D721Med (cell line): Measurements from ENCODE around the gene EXOSC5.

ENCODE experiments used
- DNase-seq: peaks from one replicate; pipeline ENCODE4 v3.0.0; 2011; ENCODE audit warnings: low spot score; ENCODE audit not compliant: insufficient read length
- FAIRE-seq: peaks from 2 replicates; lab custom pipeline; 2011; peaks lifted over from hg19 to GRCh38; lab: Jason Lieb, UNC
- CTCF ChIP-seq: IDR thresholded peaks from 2 replicates; pipeline ENCODE4 v1.5.1; 2012; ENCODE audit warnings: mild to moderate bottlenecking, control low read depth; ENCODE audit not compliant: insufficient read depth; ENCODE audit errors: missing control alignments

The EXOSC5 gene

GRCh38 chr19:41420101-41420880 is 23.1 kb upstream of the EXOSC5 start:
- DNase-seq (no peak), FAIRE-seq (no peak)
- no peak for TF ChIP-seq CTCF

- FAIRE-seq (no peak), DNase-seq (no peak)
- no peak for TF ChIP-seq CTCF
These were observed 19.1 kb upstream of the EXOSC5 start for GRCh38 chr19:41416194-41416674.

- TF ChIP-seq CTCF: no peak
- no peak for DNase-seq
- no peak for FAIRE-seq
These were observed 18.0 kb upstream of the EXOSC5 start for GRCh38 chr19:41415154-41415571.

GRCh38 chr19:41414461-41414860 is 17.3 kb upstream of the EXOSC5 start:
- TF ChIP-seq CTCF: no peak
- DNase-seq: no peak
- FAIRE-seq: no peak

- TF ChIP-seq CTCF: no peak
- no peak for FAIRE-seq
- no peak for DNase-seq
These were observed 16.8 kb upstream of the EXOSC5 start for GRCh38 chr19:41413947-41414346.

- FAIRE-seq: no peak
These were observed 15.8 kb upstream of the EXOSC5 start for GRCh38 chr19:41412953-41413352.

More at GRCh38 chr19:41412953-41413352, 15.8 kb upstream of the EXOSC5 start:
- no peak for TF ChIP-seq CTCF
- DNase-seq: no peak
